HG02798 (cell line): ENCODE measurements around the gene ST7.
"Not testable (repeated sequence)": the region's sequence is repeated elsewhere in the genome, so short reads cannot be mapped to it uniquely, and the experiment has no call there.

Source experiments
- ATAC-seq: cut with Tn5 transposase; IDR thresholded peaks from one replicate; pipeline ENCODE4 v1.9.1; 2021; ENCODE audit warnings: mild to moderate bottlenecking; ENCODE audit not compliant: unreplicated experiment, poor library complexity

ST7 gene

GRCh38 chr7:116949941-116950801 lies 3.1 kb upstream of the ST7 start:
- no peak for ATAC-seq

GRCh38 chr7:116950889-116951351 lies 2.4 kb upstream of the ST7 start:
- ATAC-seq = no peak

- no peak for ATAC-seq
These were observed 1.7 kb upstream of the ST7 start for GRCh38 chr7:116951366-116952292.

GRCh38 chr7:116952635-116953371 lies 498 bp upstream of the ST7 start:
- ATAC-seq = no peak

- peak; percentile 28 for ATAC-seq
These were observed 871 bp downstream of the ST7 start for GRCh38 chr7:116953906-116954838.

GRCh38 chr7:116955340-116955739 lies 2.0 kb downstream of the ST7 start:
- no peak for ATAC-seq

GRCh38 chr7:116955801-116956476 lies 2.6 kb downstream of the ST7 start:
- peak; percentile 75 for ATAC-seq

- no peak for ATAC-seq
These were observed 3.1 kb downstream of the ST7 start for GRCh38 chr7:116956477-116956804.

- ATAC-seq = peak; percentile 36
These were observed 4.6 kb downstream of the ST7 start for GRCh38 chr7:116957874-116958273.

- not testable (repeated sequence) for ATAC-seq
These were observed 8.8 kb downstream of the ST7 start for GRCh38 chr7:116961966-116962673.

GRCh38 chr7:116963234-116963633 lies 9.9 kb downstream of the ST7 start:
- ATAC-seq = no peak

- no peak for ATAC-seq
These were observed 13.3 kb downstream of the ST7 start for GRCh38 chr7:116966601-116967000.

GRCh38 chr7:116967254-116967922 lies 14.1 kb downstream of the ST7 start:
- ATAC-seq = no peak

- ATAC-seq = no peak
These were observed 14.7 kb downstream of the ST7 start for GRCh38 chr7:116967983-116968382.

- no peak for ATAC-seq
These were observed 15.3 kb downstream of the ST7 start for GRCh38 chr7:116968631-116969030.

- ATAC-seq = no peak
These were observed 16.1 kb downstream of the ST7 start for GRCh38 chr7:116969371-116969902.

- ATAC-seq = peak; percentile 73
These were observed 17.1 kb downstream of the ST7 start for GRCh38 chr7:116970238-116970910.
